UCSD-AML1 (cell line): ENCODE results near the gene ODF2.

Experiments used
- DNase-seq: peaks from one replicate; lab custom pipeline; 2025; ENCODE audit not compliant: unreplicated experiment; lab: John Stamatoyannopoulos, UW

Gene ODF2

GRCh38 chr9:128526720-128527119 lies 70.9 kb downstream of the ODF2 start:
- no peak for DNase-seq

- DNase-seq: no peak
These were observed 72.8 kb downstream of the ODF2 start for GRCh38 chr9:128528445-128529160.

- DNase-seq: no peak
These were observed 73.4 kb downstream of the ODF2 start for GRCh38 chr9:128529191-128529590.

GRCh38 chr9:128532581-128532980 lies 76.8 kb downstream of the ODF2 start:
- no peak for DNase-seq

- no peak for DNase-seq
These were observed 85.0 kb downstream of the ODF2 start for GRCh38 chr9:128540634-128541360.

- DNase-seq: no peak
These were observed 90.7 kb downstream of the ODF2 start for GRCh38 chr9:128546504-128546903.

- no peak for DNase-seq
These were observed 93.1 kb downstream of the ODF2 start for GRCh38 chr9:128548876-128549275.

- no peak for DNase-seq
These were observed 94.4 kb downstream of the ODF2 start for GRCh38 chr9:128550226-128550625.
